C4-2B (cell line): Measurements from ENCODE around the gene KIF22.
"Not testable (repeated sequence)": the region's sequence is repeated elsewhere in the genome, so short reads cannot be mapped to it uniquely, and the experiment has no call there.

Experiments
- ZFX ChIP-seq: fragments of 450-650 bp; IDR thresholded peaks from 2 replicates; pipeline ENCODE4 v1.6.1; 2017
- TF ChIP-seq, protein P1 (sequence below): fragments of 450-650 bp; conservative IDR thresholded peaks from 2 replicates; pipeline ENCODE4 v1.5.1; 2017; ENCODE audit warnings: mild to moderate bottlenecking

DNA sequence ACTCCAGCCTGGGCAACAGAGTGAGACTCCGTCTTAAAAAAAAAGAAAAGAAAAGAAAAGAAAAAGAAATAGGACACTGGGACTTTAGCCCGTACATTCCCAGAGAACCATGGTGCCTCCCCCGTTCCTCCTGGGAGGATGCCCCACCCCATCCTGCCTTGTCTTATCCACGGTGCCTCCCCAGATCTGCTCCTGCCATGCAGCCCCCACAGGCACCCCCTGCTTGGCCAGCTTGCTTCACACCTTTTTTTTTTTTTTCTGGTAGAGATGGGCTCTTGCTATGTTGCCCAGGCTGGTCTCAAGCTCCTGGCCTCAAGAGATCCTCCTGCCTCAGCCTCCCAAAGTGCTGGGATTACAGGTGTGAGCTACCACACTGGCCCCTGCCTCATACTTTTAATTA is 44.0 kb upstream of the KIF22 start:
- TF ChIP-seq, protein P1, sequence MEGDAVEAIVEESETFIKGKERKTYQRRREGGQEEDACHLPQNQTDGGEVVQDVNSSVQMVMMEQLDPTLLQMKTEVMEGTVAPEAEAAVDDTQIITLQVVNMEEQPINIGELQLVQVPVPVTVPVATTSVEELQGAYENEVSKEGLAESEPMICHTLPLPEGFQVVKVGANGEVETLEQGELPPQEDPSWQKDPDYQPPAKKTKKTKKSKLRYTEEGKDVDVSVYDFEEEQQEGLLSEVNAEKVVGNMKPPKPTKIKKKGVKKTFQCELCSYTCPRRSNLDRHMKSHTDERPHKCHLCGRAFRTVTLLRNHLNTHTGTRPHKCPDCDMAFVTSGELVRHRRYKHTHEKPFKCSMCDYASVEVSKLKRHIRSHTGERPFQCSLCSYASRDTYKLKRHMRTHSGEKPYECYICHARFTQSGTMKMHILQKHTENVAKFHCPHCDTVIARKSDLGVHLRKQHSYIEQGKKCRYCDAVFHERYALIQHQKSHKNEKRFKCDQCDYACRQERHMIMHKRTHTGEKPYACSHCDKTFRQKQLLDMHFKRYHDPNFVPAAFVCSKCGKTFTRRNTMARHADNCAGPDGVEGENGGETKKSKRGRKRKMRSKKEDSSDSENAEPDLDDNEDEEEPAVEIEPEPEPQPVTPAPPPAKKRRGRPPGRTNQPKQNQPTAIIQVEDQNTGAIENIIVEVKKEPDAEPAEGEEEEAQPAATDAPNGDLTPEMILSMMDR = not testable (repeated sequence)
- not testable (repeated sequence) for TF ChIP-seq ZFX
